ENCODE measurements around the gene VWC2L.

DNA sequence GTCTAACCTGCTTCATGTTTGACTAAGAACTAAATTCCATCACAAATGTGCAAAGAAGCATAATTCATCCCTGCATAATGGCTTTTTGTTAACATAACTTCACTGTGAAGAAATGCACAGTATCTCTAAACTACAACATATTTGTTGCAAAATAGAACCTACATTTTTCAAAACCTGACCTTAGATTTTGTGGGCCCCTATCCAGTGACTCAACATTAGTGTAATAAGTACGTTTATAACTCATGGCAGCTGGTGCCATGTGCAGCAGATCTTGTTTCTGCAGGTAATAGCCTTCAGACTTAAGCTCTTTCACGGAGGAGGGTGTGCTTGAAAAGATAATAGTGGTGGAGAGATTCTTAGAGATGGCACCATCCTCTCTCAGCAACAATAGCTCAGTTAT, 28.6 kb upstream of the VWC2L start:
- TF ChIP-seq EP300 (IDR thresholded peaks at IDR 0.05; ENCODE audit: borderline replicate concordance in 1 of 2, low read depth in 2 of 2, low read length in 2 of 2) (no peak), EGR1 (IDR thresholded peaks at IDR 0.05; ENCODE audit: borderline replicate concordance, low read depth, low read length) (no peak), JUN (IDR thresholded peaks at IDR 0.05; ENCODE audit: low read depth, low read length) (no peak), CHD1 (IDR thresholded peaks at IDR 0.05; ENCODE audit: low read depth, low read length) (no peak)

Measured in H1 (cell line).